GM23338 (cell line): ENCODE data around the gene SRCAP. TPM values are rescaled to one million over a fixed set of nuclear protein-coding genes. Genes with fewer than 3 reads are reported as not detected.

Experiments
- ATAC-seq: fragments of 200-7000 bp; cut with Tn5 transposase; 3 replicates; pipeline ENCODE4 v1.9.1; 2020
- DNase-seq: peaks from one replicate; pipeline ENCODE4 v3.0.0-alpha.2; 2015; ENCODE audit warnings: low spot score
- H2AFZ ChIP-seq: fragments of 200-600 bp; sonication (generic); 2 replicates; pipeline ENCODE4 v1.8.0; 2016; ENCODE audit warnings: antibody characterized with exemption, mild to moderate bottlenecking, moderate library complexity
- H3F3A ChIP-seq: fragments of 200-600 bp; sonication (generic); replicated peaks from 2 replicates; pipeline ENCODE4 v1.8.0; 2017; ENCODE audit warnings: antibody characterized with exemption, mixed run types, low read depth
- H3K27ac ChIP-seq: fragments of 200-600 bp; sonication (generic); 2 replicates; pipeline ENCODE4 v1.6.1; 2016; ENCODE audit warnings: low read depth
- H3K27me3 ChIP-seq: fragments of 200-600 bp; sonication (generic); 2 replicates; pipeline ENCODE4 v1.8.0; 2016; ENCODE audit warnings: mild to moderate bottlenecking, mixed run types, moderate library complexity; ENCODE audit not compliant: insufficient read depth
- H3K36me3 ChIP-seq: fragments of 200-600 bp; sonication (generic); 2 replicates; pipeline ENCODE4 v1.8.0; 2016; ENCODE audit warnings: mild to moderate bottlenecking; ENCODE audit not compliant: insufficient read depth
- H3K4me1 ChIP-seq: fragments of 200-600 bp; sonication (generic); 2 replicates; pipeline ENCODE4 v1.8.0; 2016; ENCODE audit warnings: mild to moderate bottlenecking, moderate library complexity; ENCODE audit not compliant: insufficient read depth
- H3K4me2 ChIP-seq: fragments of 200-600 bp; sonication (generic); 2 replicates; pipeline ENCODE4 v1.7.1; 2017; ENCODE audit warnings: mixed run types
- H3K4me3 ChIP-seq: fragments of 200-600 bp; sonication (generic); 2 replicates; pipeline ENCODE4 v1.6.1; 2016; ENCODE audit warnings: mixed run types
- H3K79me2 ChIP-seq: fragments of 200-600 bp; sonication (generic); replicated peaks from 2 replicates; pipeline ENCODE4 v1.8.0; 2017; ENCODE audit warnings: mild to moderate bottlenecking; ENCODE audit not compliant: insufficient read depth
- H3K9me2 ChIP-seq: fragments of 200-600 bp; sonication (generic); 2 replicates; pipeline ENCODE4 v1.8.0; 2017; ENCODE audit not compliant: insufficient read depth
- H4K20me1 ChIP-seq: fragments of 200-600 bp; sonication (generic); replicated peaks from 2 replicates; pipeline ENCODE4 v1.8.0; 2017; ENCODE audit warnings: mild to moderate bottlenecking; ENCODE audit not compliant: insufficient read depth
- H3K27ac Mint-ChIP-seq: 2 replicates; pipeline ENCODE4 v1.8.0; 2020; ENCODE audit warnings: inconsistent platforms, mild to moderate bottlenecking, moderate library complexity, mixed read lengths
- H3K27me3 Mint-ChIP-seq: 3 replicates; pipeline ENCODE4 v1.8.0; 2022; ENCODE audit warnings: low read depth, mild to moderate bottlenecking, moderate library complexity, mixed read lengths, inconsistent platforms; ENCODE audit not compliant: insufficient read depth, poor library complexity
- H3K36me3 Mint-ChIP-seq: 3 replicates; pipeline ENCODE4 v1.8.0; 2021; ENCODE audit warnings: low read depth, mild to moderate bottlenecking, inconsistent platforms, moderate library complexity, mixed read lengths
- H3K4me1 Mint-ChIP-seq: 3 replicates; pipeline ENCODE4 v1.8.0; 2020; ENCODE audit warnings: mild to moderate bottlenecking, inconsistent platforms, mixed read lengths
- H3K4me3 Mint-ChIP-seq: 3 replicates; pipeline ENCODE4 v1.8.0; 2021; ENCODE audit warnings: moderate library complexity, mild to moderate bottlenecking, inconsistent platforms, mixed read lengths
- H3K9me3 Mint-ChIP-seq: 3 replicates; pipeline ENCODE4 v1.8.0; 2020; ENCODE audit warnings: moderate library complexity, mild to moderate bottlenecking, inconsistent platforms, mixed read lengths
- CREB1 ChIP-seq: fragments of 250-450 bp; sonication (Bioruptor Pico); IDR thresholded peaks from 2 replicates; pipeline ENCODE4 v1.5.0; 2020; ENCODE audit warnings: low read depth, mild to moderate bottlenecking, moderate library complexity
- EZH2 ChIP-seq: fragments of 200-600 bp; sonication (generic); IDR thresholded peaks from one replicate; pipeline ENCODE4 v1.8.0; 2017; ENCODE audit warnings: antibody characterized with exemption, mild to moderate bottlenecking, low read depth; ENCODE audit not compliant: unreplicated experiment
- EZH2phosphoT487 ChIP-seq: fragments of 200-600 bp; sonication (generic); IDR thresholded peaks from one replicate; pipeline ENCODE4 v1.8.1; 2018; ENCODE audit warnings: antibody characterized with exemption; ENCODE audit not compliant: unreplicated experiment
- JUNB ChIP-seq: IDR thresholded peaks from one replicate; pipeline ENCODE4 v1.6.1; 2016; ENCODE audit warnings: antibody characterized with exemption; ENCODE audit not compliant: unreplicated experiment
- NANOG ChIP-seq: IDR thresholded peaks from 2 replicates; pipeline ENCODE4 v1.6.1; 2016; ENCODE audit warnings: antibody characterized with exemption, borderline replicate concordance
- POLR2AphosphoS5 ChIP-seq: IDR thresholded peaks from 2 replicates; pipeline ENCODE4 v1.6.1; 2016; ENCODE audit warnings: antibody characterized with exemption, low read depth
- STAT1 ChIP-seq: IDR thresholded peaks from one replicate; pipeline ENCODE4 v1.6.1; 2016; ENCODE audit warnings: antibody characterized with exemption; ENCODE audit not compliant: unreplicated experiment
- ZNF114 ChIP-seq: fragments of 250-450 bp; sonication (Bioruptor Pico); IDR thresholded peaks from 2 replicates; pipeline ENCODE4 v1.5.0; 2020; ENCODE audit warnings: mild to moderate bottlenecking, moderate library complexity
- ZNF331 ChIP-seq: fragments of 250-450 bp; sonication (Bioruptor Pico); IDR thresholded peaks from 2 replicates; pipeline ENCODE4 v1.5.0; 2020; ENCODE audit warnings: low read depth, mild to moderate bottlenecking, moderate library complexity
- polyA plus RNA-seq: library from polyadenylated mRNA; unstranded; fragments of >200 nt; fragmentation: Nextera tagmentation; extraction: Ambion mirVana; gene quantifications from 2 replicates; pipeline ENCODE4 v1.2.1, GENCODE V29; 2016
- total RNA-seq: library from RNA; depleted of rRNA; stranded (reverse); fragments of >200 nt; shearing (Covaris generic); gene quantifications from 2 replicates; pipeline ENCODE4 v1.2.3, GENCODE V29; 2014
- TF ChIP-seq, protein P1 (sequence below): fragments of 250-450 bp; sonication (Bioruptor Pico); IDR thresholded peaks from 2 replicates; pipeline ENCODE4 v1.5.0; 2020; ENCODE audit warnings: mild to moderate bottlenecking, moderate library complexity
- TF ChIP-seq, protein P2 (sequence below): IDR thresholded peaks from one replicate; pipeline ENCODE4 v1.6.1; 2018; ENCODE audit warnings: antibody characterized with exemption; ENCODE audit not compliant: unreplicated experiment
- TF ChIP-seq, protein P3 (sequence below): IDR thresholded peaks from 2 replicates; pipeline ENCODE4 v1.6.1; 2016; ENCODE audit warnings: antibody characterized with exemption
- TF ChIP-seq, protein P4 (sequence below), 2 experiments: fragments of 200-600 bp in 1 of 2; sonication (generic) in 1 of 2; conservative IDR thresholded peaks; 2 replicates each; pipeline versions ENCODE4 v1.5.1 to v1.6.1; 2016 to 2017; ENCODE audit warnings: antibody characterized with exemption in 2 of 2, low read depth in 2 of 2, mild to moderate bottlenecking in 2 of 2, moderate library complexity in 1 of 2

The SRCAP gene
- total and polyA plus RNA-seq, 2 experiments from 2014 or later: 15.3 to 38.4 TPM

DNA sequence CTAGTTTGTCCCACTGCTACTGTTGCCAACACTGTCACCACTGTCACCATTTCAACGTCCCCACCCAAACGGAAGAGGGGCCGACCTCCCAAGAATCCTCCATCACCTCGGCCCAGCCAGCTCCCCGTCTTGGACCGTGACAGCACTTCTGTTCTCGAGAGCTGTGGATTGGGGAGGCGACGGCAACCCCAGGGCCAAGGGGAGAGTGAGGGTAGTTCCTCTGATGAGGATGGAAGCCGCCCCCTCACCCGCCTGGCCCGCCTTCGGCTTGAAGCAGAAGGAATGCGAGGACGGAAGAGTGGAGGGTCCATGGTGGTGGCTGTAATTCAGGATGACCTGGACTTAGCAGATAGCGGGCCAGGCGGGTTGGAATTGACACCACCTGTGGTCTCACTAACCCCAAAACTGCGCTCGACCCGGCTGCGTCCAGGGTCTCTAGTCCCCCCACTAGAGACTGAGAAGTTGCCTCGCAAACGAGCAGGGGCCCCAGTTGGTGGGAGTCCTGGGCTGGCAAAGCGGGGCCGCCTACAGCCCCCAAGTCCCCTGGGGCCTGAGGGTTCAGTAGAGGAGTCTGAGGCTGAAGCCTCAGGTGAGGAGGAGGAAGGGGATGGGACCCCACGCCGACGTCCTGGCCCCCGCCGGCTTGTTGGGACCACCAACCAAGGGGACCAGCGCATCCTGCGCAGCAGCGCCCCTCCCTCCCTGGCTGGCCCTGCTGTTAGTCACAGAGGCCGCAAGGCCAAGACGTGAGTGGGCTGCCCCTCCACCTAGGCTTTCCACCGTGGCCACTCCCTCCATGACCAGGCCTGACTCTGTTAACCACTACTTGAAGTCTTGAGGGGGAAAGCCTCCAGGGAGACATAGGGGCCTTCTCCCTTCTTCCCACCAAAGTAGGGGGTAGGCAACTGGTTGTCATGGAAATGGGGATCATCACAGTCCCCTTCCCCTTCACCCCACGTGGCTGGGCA, 40.3 kb downstream of the SRCAP start:
- Histone ChIP-seq H3K4me1 (peaks cover 3% of the 10 kb centered on the region), H2AFZ (no peak overlapping the region), H3K4me3 (no peak overlapping the region), H3K4me2 (no peak overlapping the region), H4K20me1 (peaks cover 11% of the 10 kb centered on the region), H3K27me3 (no peaks in the 10 kb centered on the region), H3F3A (no peaks in the 10 kb centered on the region), H3K9me2 (no peaks in the 10 kb centered on the region), H3K79me2 (no peaks in the 10 kb centered on the region), H3K27ac (no peak overlapping the region), H3K36me3 (peaks cover 22% of the 10 kb centered on the region)
- DNase-seq (no peak), ATAC-seq (no peak)
- Mint-ChIP-seq H3K4me1 (peaks cover 18% of the 10 kb centered on the region), H3K27me3 (peaks cover 8% of the 10 kb centered on the region), H3K9me3 (no peaks in the 10 kb centered on the region), H3K36me3 (peaks cover 63% of the 10 kb centered on the region), H3K4me3 (no peak overlapping the region), H3K27ac (no peak overlapping the region)
- TF ChIP-seq, protein P1, sequence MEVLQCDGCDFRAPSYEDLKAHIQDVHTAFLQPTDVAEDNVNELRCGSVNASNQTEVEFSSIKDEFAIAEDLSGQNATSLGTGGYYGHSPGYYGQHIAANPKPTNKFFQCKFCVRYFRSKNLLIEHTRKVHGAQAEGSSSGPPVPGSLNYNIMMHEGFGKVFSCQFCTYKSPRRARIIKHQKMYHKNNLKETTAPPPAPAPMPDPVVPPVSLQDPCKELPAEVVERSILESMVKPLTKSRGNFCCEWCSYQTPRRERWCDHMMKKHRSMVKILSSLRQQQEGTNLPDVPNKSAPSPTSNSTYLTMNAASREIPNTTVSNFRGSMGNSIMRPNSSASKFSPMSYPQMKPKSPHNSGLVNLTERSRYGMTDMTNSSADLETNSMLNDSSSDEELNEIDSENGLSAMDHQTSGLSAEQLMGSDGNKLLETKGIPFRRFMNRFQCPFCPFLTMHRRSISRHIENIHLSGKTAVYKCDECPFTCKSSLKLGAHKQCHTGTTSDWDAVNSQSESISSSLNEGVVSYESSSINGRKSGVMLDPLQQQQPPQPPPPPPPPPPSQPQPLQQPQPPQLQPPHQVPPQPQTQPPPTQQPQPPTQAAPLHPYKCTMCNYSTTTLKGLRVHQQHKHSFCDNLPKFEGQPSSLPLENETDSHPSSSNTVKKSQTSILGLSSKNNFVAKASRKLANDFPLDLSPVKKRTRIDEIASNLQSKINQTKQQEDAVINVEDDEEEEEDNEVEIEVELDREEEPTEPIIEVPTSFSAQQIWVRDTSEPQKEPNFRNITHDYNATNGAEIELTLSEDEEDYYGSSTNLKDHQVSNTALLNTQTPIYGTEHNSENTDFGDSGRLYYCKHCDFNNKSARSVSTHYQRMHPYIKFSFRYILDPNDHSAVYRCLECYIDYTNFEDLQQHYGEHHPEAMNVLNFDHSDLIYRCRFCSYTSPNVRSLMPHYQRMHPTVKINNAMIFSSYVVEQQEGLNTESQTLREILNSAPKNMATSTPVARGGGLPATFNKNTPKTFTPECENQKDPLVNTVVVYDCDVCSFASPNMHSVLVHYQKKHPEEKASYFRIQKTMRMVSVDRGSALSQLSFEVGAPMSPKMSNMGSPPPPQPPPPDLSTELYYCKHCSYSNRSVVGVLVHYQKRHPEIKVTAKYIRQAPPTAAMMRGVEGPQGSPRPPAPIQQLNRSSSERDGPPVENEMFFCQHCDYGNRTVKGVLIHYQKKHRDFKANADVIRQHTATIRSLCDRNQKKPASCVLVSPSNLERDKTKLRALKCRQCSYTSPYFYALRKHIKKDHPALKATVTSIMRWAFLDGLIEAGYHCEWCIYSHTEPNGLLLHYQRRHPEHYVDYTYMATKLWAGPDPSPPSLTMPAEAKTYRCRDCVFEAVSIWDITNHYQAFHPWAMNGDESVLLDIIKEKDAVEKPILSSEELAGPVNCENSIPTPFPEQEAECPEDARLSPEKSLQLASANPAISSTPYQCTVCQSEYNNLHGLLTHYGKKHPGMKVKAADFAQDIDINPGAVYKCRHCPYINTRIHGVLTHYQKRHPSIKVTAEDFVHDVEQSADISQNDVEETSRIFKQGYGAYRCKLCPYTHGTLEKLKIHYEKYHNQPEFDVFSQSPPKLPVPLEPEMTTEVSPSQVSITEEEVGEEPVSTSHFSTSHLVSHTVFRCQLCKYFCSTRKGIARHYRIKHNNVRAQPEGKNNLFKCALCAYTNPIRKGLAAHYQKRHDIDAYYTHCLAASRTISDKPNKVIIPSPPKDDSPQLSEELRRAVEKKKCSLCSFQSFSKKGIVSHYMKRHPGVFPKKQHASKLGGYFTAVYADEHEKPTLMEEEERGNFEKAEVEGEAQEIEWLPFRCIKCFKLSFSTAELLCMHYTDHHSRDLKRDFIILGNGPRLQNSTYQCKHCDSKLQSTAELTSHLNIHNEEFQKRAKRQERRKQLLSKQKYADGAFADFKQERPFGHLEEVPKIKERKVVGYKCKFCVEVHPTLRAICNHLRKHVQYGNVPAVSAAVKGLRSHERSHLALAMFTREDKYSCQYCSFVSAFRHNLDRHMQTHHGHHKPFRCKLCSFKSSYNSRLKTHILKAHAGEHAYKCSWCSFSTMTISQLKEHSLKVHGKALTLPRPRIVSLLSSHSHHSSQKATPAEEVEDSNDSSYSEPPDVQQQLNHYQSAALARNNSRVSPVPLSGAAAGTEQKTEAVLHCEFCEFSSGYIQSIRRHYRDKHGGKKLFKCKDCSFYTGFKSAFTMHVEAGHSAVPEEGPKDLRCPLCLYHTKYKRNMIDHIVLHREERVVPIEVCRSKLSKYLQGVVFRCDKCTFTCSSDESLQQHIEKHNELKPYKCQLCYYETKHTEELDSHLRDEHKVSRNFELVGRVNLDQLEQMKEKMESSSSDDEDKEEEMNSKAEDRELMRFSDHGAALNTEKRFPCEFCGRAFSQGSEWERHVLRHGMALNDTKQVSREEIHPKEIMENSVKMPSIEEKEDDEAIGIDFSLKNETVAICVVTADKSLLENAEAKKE (CRISPR knock-in tag): no peak
- no peak for TF ChIP-seq STAT1
- TF ChIP-seq JUNB: no peak
- no peak for TF ChIP-seq EZH2
- TF ChIP-seq CREB1 (CRISPR knock-in tag): no peak
- no peak for TF ChIP-seq ZNF114 (CRISPR knock-in tag)
- TF ChIP-seq ZNF331: no peak
- no peak for TF ChIP-seq POLR2AphosphoS5
- no peak for TF ChIP-seq NANOG
- TF ChIP-seq EZH2phosphoT487: no peak
- TF ChIP-seq, protein P2, sequence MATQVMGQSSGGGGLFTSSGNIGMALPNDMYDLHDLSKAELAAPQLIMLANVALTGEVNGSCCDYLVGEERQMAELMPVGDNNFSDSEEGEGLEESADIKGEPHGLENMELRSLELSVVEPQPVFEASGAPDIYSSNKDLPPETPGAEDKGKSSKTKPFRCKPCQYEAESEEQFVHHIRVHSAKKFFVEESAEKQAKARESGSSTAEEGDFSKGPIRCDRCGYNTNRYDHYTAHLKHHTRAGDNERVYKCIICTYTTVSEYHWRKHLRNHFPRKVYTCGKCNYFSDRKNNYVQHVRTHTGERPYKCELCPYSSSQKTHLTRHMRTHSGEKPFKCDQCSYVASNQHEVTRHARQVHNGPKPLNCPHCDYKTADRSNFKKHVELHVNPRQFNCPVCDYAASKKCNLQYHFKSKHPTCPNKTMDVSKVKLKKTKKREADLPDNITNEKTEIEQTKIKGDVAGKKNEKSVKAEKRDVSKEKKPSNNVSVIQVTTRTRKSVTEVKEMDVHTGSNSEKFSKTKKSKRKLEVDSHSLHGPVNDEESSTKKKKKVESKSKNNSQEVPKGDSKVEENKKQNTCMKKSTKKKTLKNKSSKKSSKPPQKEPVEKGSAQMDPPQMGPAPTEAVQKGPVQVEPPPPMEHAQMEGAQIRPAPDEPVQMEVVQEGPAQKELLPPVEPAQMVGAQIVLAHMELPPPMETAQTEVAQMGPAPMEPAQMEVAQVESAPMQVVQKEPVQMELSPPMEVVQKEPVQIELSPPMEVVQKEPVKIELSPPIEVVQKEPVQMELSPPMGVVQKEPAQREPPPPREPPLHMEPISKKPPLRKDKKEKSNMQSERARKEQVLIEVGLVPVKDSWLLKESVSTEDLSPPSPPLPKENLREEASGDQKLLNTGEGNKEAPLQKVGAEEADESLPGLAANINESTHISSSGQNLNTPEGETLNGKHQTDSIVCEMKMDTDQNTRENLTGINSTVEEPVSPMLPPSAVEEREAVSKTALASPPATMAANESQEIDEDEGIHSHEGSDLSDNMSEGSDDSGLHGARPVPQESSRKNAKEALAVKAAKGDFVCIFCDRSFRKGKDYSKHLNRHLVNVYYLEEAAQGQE: no peak
- TF ChIP-seq, protein P3, sequence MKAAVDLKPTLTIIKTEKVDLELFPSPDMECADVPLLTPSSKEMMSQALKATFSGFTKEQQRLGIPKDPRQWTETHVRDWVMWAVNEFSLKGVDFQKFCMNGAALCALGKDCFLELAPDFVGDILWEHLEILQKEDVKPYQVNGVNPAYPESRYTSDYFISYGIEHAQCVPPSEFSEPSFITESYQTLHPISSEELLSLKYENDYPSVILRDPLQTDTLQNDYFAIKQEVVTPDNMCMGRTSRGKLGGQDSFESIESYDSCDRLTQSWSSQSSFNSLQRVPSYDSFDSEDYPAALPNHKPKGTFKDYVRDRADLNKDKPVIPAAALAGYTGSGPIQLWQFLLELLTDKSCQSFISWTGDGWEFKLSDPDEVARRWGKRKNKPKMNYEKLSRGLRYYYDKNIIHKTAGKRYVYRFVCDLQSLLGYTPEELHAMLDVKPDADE: no peak
- TF ChIP-seq, protein P4, sequence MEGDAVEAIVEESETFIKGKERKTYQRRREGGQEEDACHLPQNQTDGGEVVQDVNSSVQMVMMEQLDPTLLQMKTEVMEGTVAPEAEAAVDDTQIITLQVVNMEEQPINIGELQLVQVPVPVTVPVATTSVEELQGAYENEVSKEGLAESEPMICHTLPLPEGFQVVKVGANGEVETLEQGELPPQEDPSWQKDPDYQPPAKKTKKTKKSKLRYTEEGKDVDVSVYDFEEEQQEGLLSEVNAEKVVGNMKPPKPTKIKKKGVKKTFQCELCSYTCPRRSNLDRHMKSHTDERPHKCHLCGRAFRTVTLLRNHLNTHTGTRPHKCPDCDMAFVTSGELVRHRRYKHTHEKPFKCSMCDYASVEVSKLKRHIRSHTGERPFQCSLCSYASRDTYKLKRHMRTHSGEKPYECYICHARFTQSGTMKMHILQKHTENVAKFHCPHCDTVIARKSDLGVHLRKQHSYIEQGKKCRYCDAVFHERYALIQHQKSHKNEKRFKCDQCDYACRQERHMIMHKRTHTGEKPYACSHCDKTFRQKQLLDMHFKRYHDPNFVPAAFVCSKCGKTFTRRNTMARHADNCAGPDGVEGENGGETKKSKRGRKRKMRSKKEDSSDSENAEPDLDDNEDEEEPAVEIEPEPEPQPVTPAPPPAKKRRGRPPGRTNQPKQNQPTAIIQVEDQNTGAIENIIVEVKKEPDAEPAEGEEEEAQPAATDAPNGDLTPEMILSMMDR (conservative IDR thresholded peaks at IDR 0.05; ENCODE audit: low read depth in 2 of 2): no peak
